SHP77 treated with DMSO at 0.1 percent for 48 hours (cell line): ENCODE data around the gene GDF11.

Experiments
- DNase-seq: peaks from one replicate; lab custom pipeline; 2025; lab: John Stamatoyannopoulos, UW

Gene GDF11

GRCh38 chr12:55795950-55796349, 53.0 kb downstream of the GDF11 start:
- no peak for DNase-seq

GRCh38 chr12:55797068-55797467, 54.1 kb downstream of the GDF11 start:
- DNase-seq = no peak

GRCh38 chr12:55797550-55797949, 54.6 kb downstream of the GDF11 start:
- DNase-seq = no peak
